Hepatocyte (in vitro differentiated cells): ENCODE data around the gene TNFAIP8L3.

ENCODE experiments used
- EZH2 ChIP-seq: fragments of 200-600 bp; sonication (generic); IDR thresholded peaks from 2 replicates; pipeline ENCODE4 v1.6.1; 2016; ENCODE audit warnings: antibody characterized with exemption, mild to moderate bottlenecking, borderline replicate concordance
- EZH2phosphoT487 ChIP-seq: fragments of 200-600 bp; sonication (generic); IDR thresholded peaks from one replicate; pipeline ENCODE4 v1.6.1; 2018; ENCODE audit warnings: antibody characterized with exemption, mild to moderate bottlenecking, low read depth, moderate library complexity; ENCODE audit not compliant: unreplicated experiment, severe bottlenecking
- TF ChIP-seq, protein P1 (sequence below): fragments of 200-600 bp; sonication (generic); IDR thresholded peaks from 2 replicates; pipeline ENCODE4 v1.5.1; 2016; ENCODE audit warnings: antibody characterized with exemption, mild to moderate bottlenecking; ENCODE audit not compliant: poor library complexity

DNA sequence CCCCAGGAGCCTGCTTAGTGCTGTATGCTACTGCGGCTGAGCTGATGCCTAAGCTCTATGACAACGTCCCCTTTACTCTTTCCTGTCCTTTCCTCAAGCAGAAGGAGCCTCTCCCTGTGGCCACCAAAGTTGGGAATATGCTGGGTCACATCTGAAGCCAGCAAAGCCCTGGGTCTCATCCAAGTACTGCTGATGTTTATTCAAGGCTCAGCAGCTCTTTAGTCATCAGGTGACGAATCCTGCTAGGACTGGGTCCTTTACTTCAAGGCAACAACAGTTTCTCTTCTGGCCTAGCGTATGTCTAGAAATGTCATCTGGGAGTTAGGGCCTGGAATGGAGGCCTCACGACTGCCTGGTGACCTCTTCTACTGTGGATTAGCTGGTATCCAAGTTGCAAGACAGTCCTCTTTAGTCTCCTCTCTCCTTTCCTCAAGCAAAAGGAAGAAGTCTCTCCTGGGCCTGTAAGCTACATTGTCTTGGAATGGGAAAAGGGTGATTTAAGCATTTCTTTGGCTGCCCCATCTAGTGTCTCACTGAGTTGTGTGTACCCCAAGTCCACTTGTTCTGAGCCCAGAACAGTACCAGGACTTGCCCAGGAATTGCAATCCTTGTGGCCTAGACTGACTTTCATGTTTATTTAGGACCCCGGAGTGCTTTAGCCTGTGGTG, 63.9 kb downstream of the TNFAIP8L3 start:
- TF ChIP-seq EZH2phosphoT487 (no peak), EZH2 (no peak)
- TF ChIP-seq, protein P1, sequence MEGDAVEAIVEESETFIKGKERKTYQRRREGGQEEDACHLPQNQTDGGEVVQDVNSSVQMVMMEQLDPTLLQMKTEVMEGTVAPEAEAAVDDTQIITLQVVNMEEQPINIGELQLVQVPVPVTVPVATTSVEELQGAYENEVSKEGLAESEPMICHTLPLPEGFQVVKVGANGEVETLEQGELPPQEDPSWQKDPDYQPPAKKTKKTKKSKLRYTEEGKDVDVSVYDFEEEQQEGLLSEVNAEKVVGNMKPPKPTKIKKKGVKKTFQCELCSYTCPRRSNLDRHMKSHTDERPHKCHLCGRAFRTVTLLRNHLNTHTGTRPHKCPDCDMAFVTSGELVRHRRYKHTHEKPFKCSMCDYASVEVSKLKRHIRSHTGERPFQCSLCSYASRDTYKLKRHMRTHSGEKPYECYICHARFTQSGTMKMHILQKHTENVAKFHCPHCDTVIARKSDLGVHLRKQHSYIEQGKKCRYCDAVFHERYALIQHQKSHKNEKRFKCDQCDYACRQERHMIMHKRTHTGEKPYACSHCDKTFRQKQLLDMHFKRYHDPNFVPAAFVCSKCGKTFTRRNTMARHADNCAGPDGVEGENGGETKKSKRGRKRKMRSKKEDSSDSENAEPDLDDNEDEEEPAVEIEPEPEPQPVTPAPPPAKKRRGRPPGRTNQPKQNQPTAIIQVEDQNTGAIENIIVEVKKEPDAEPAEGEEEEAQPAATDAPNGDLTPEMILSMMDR = no peak
